ENCODE results near the gene PAPPA2. TPM values are rescaled to one million over a fixed set of nuclear protein-coding genes. Genes with fewer than 3 reads are reported as not detected.

PAPPA2 gene
- total and polyA plus RNA-seq, 2 of the 8 experiments (the other 6 are each of a cell fraction or from before 2014, with no cell fraction given): 0.08 to 0.88 TPM

GRCh38 chr1:176566004-176566975 lies 103.3 kb downstream of the PAPPA2 start (continued):
- TF ChIP-seq CHD7 (IDR thresholded peaks at IDR 0.05; ENCODE audit: insufficient replicate concordance, low read length): no peak
- no peak for TF ChIP-seq YY1 (IDR thresholded peaks at IDR 0.05; ENCODE audit: low read depth, low read length)
- no peak for TF ChIP-seq TEAD4 (IDR thresholded peaks at IDR 0.05; ENCODE audit: low read depth, low read length)
- no peak for TF ChIP-seq HDAC6 (IDR thresholded peaks at IDR 0.05; ENCODE audit: low read depth, low read length)
- TF ChIP-seq NANOG (IDR thresholded peaks at IDR 0.05; ENCODE audit: insufficient read depth, low read depth, low read length, poor library complexity, severe bottlenecking): no peak
- no peak for TF ChIP-seq CTBP2 (IDR thresholded peaks at IDR 0.05; ENCODE audit: borderline replicate concordance, insufficient read depth, insufficient read length, low read length)
